ENCODE measurements around the gene DLGAP1. TPM values are rescaled to one million over a fixed set of nuclear protein-coding genes. Genes with fewer than 3 reads are reported as not detected.

DLGAP1 gene
- total and polyA plus RNA-seq, 2 of the 4 experiments (the other 2 are of a cell fraction) = under 0.01 to 0.09 TPM

DNA sequence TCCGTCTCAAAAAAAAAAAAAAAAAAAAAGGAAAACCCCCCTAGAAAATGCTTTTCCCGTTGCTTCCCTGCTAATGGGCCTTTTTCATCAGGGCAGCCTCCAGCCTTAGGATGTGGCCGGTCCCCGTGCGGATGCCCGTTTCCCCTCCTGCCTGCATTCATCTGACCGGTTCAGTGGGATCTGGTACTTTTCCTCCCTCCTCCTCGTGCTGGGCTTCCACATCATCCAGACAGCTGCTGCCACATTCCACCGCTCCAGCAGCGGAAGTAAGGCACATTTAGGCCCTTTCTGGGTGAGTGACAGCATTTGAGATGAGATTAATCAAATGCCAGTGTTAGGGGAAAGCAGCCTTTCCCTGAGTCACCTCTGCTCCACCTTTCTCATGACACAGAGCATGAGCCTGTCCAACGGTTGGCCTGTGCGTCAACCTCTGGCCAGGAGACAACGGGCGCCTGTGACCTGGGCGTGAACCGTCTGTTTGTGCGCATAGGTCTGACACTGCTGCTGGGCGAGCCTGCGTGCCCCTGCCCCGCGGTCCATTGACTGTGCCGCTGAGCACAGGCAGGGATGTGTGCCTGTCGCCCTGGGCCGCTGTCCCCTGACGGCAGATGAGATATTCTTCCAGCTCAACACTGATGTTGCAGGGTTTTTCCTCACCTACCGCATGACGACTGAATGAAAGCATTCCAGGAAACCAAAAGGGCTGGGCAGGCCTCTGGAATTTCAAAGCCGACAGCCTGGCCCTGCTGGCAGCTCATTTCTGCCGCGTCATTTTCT is 831.1 kb downstream of the DLGAP1 start (continued):
- TF ChIP-seq CTCF (conservative IDR thresholded peaks at IDR 0.05; ENCODE audit: low read depth, low read length) (no peak), POLR2A (IDR thresholded peaks at IDR 0.05; ENCODE audit: low read depth, low read length) (peak; percentile 78), RCOR1 (IDR thresholded peaks at IDR 0.05; ENCODE audit: insufficient replicate concordance, low read length) (no peak), CEBPB (IDR thresholded peaks at IDR 0.05; ENCODE audit: low read depth, low read length) (peak; percentile 84)
